CD4-positive, alpha-beta T cell treated with Interleukin-6 for 4 hours (primary cell): ENCODE data around the gene CELF4.

Experiments
- DNase-seq: peaks from one replicate; pipeline ENCODE4 v3.0.0-alpha.2; 2020; ENCODE audit warnings: mixed read lengths

The CELF4 gene

GRCh38 chr18:37274309-37275236 lies 291.0 kb downstream of the CELF4 start:
- no peak for DNase-seq

- no peak for DNase-seq
Measured at GRCh38 chr18:37272841-37273240, 292.8 kb downstream of the CELF4 start.

- DNase-seq = no peak
Measured at GRCh38 chr18:37272226-37272625, 293.4 kb downstream of the CELF4 start.

GRCh38 chr18:37270666-37271052 lies 294.9 kb downstream of the CELF4 start:
- no peak for DNase-seq

GRCh38 chr18:37270038-37270665 lies 295.4 kb downstream of the CELF4 start:
- DNase-seq = no peak

- DNase-seq = no peak
Measured at GRCh38 chr18:37266290-37266689, 299.3 kb downstream of the CELF4 start.

GRCh38 chr18:37265382-37265781 lies 300.2 kb downstream of the CELF4 start:
- DNase-seq = no peak

- no peak for DNase-seq
Measured at GRCh38 chr18:37264956-37265355, 300.6 kb downstream of the CELF4 start.

GRCh38 chr18:37261988-37262387 lies 303.6 kb downstream of the CELF4 start:
- no peak for DNase-seq

GRCh38 chr18:37261246-37261840 lies 304.3 kb downstream of the CELF4 start:
- DNase-seq = no peak

GRCh38 chr18:37260367-37261093 lies 305.1 kb downstream of the CELF4 start:
- no peak for DNase-seq

GRCh38 chr18:37259711-37260110 lies 305.9 kb downstream of the CELF4 start:
- DNase-seq = no peak

- no peak for DNase-seq
Measured at GRCh38 chr18:37258819-37259218, 306.8 kb downstream of the CELF4 start.

GRCh38 chr18:37258131-37258530 lies 307.5 kb downstream of the CELF4 start:
- no peak for DNase-seq

GRCh38 chr18:37254973-37255372 lies 310.6 kb downstream of the CELF4 start:
- DNase-seq = no peak

- DNase-seq = no peak
Measured at GRCh38 chr18:37254236-37254754, 311.3 kb downstream of the CELF4 start.

- no peak for DNase-seq
Measured at GRCh38 chr18:37253394-37254235, 312.0 kb downstream of the CELF4 start.

- DNase-seq = no peak
Measured at GRCh38 chr18:37252854-37253393, 312.7 kb downstream of the CELF4 start.

GRCh38 chr18:37252342-37252741 lies 313.3 kb downstream of the CELF4 start:
- no peak for DNase-seq

GRCh38 chr18:37251679-37252078 lies 313.9 kb downstream of the CELF4 start:
- DNase-seq = no peak

- DNase-seq = no peak
Measured at GRCh38 chr18:37249895-37250618, 315.5 kb downstream of the CELF4 start.
